OCI-LY3 (cell line): Measurements from ENCODE around the gene MEF2C.

Source experiments
- H2AFZ ChIP-seq: fragments of 200-600, 300-600 bp; shearing (Covaris generic); 2 replicates; pipeline ENCODE4 v1.6.0; 2014; ENCODE audit warnings: antibody characterized with exemption, low read depth, low read length
- H3K27ac ChIP-seq: fragments of 200-600, 300-600 bp; sonication (generic); 2 replicates; pipeline ENCODE4 v1.5.1; 2014; ENCODE audit warnings: mild to moderate bottlenecking, low read length, moderate library complexity, mixed read lengths
- H3K27me3 ChIP-seq: fragments of 200-600, 300-600 bp; sonication (generic); 2 replicates; pipeline ENCODE4 v1.6.1; 2014; ENCODE audit warnings: low read depth, low read length, mixed read lengths
- H3K36me3 ChIP-seq: fragments of 200-600, 300-600 bp; sonication (generic); replicated peaks from 2 replicates; pipeline ENCODE3; 2014; ENCODE audit warnings: low read depth, low read length, mixed read lengths
- H3K4me1 ChIP-seq: fragments of 300-600, 200-600 bp; sonication (generic); 2 replicates; pipeline ENCODE4 v1.6.1; 2014; ENCODE audit warnings: low read length, mixed read lengths
- H3K4me2 ChIP-seq: fragments of 200-600, 300-600 bp; sonication (generic); 2 replicates; pipeline ENCODE4 v1.6.1; 2014; ENCODE audit warnings: low read length, mixed read lengths
- H3K4me3 ChIP-seq: fragments of 300-600, 200-600 bp; sonication (generic); 2 replicates; pipeline ENCODE4 v1.5.1; 2014; ENCODE audit warnings: antibody characterized with exemption, mild to moderate bottlenecking, low read length, moderate library complexity
- H3K79me2 ChIP-seq: fragments of 300-600, 200-600 bp; shearing (Covaris generic); 2 replicates; pipeline ENCODE4 v1.6.1; 2014; ENCODE audit warnings: mild to moderate bottlenecking, low read length, mixed read lengths
- H3K9ac ChIP-seq: fragments of 300-600, 200-600 bp; shearing (Covaris generic); 2 replicates; pipeline ENCODE4 v1.6.0; 2014; ENCODE audit warnings: mild to moderate bottlenecking, low read length, moderate library complexity
- H3K9me3 ChIP-seq: fragments of 200-600, 300-600 bp; shearing (Covaris generic); 2 replicates; pipeline ENCODE4 v1.6.1; 2014; ENCODE audit warnings: low read length, mixed read lengths; ENCODE audit not compliant: insufficient read depth
- H4K20me1 ChIP-seq: fragments of 200-600, 300-600 bp; sonication (generic); 2 replicates; pipeline ENCODE4 v1.6.1; 2016; ENCODE audit warnings: low read length, mixed read lengths; ENCODE audit not compliant: insufficient read depth
- CTCF ChIP-seq: fragments of 200-600, 300-600 bp; sonication (generic); IDR thresholded peaks from 2 replicates; pipeline ENCODE4 v1.5.1; 2014; ENCODE audit warnings: antibody characterized with exemption, low read length, low read depth
- EZH2phosphoT487 ChIP-seq: fragments of 200-600 bp; shearing (Covaris generic); IDR thresholded peaks from 2 replicates; pipeline ENCODE4 v1.6.1; 2018; ENCODE audit warnings: antibody characterized with exemption, mixed run types, low read depth

MEF2C gene

GRCh38 chr5:88820581-88820980, 62.4 kb downstream of the MEF2C start:
- Histone ChIP-seq H3K79me2 (peaks cover 69% of the 10 kb centered on the region), H3K4me3 (no peak overlapping the region), H3K27me3 (no peaks in the 10 kb centered on the region), H2AFZ (no peak overlapping the region), H3K9me3 (no peaks in the 10 kb centered on the region), H3K4me1 (peaks cover 26% of the 10 kb centered on the region), H3K9ac (no peak overlapping the region), H3K4me2 (no peak overlapping the region), H3K27ac (no peak overlapping the region), H3K36me3 (peaks cover 38% of the 10 kb centered on the region), H4K20me1 (peaks cover 6% of the 10 kb centered on the region; the same call in 1 of the 2 replicates)
- TF ChIP-seq CTCF (no peak), EZH2phosphoT487 (no peak)

- peaks cover 15% of the 10 kb centered on the region for H3K4me1 ChIP-seq
- H3K9ac ChIP-seq, result no peak overlapping the region
- peaks cover 41% of the 10 kb centered on the region for H3K36me3 ChIP-seq
- H3K27ac ChIP-seq, result no peak overlapping the region
- TF ChIP-seq EZH2phosphoT487, result no peak
- TF ChIP-seq CTCF, result no peak
- no peaks in the 10 kb centered on the region for H3K27me3 ChIP-seq
- H2AFZ ChIP-seq, result no peak overlapping the region
- no peaks in the 10 kb centered on the region for H3K9me3 ChIP-seq
- H3K4me2 ChIP-seq, result no peak overlapping the region
- H3K4me3 ChIP-seq, result no peak overlapping the region
- H3K79me2 ChIP-seq, result peaks cover 65% of the 10 kb centered on the region
- H4K20me1 ChIP-seq, result peaks cover 6% of the 10 kb centered on the region; the same call in 1 of the 2 replicates
Measured at GRCh38 chr5:88819301-88819999, 63.5 kb downstream of the MEF2C start.

GRCh38 chr5:88818296-88818695, 64.7 kb downstream of the MEF2C start:
- Histone ChIP-seq H3K27me3 (no peaks in the 10 kb centered on the region), H3K36me3 (peaks cover 43% of the 10 kb centered on the region), H3K9ac (no peak overlapping the region), H3K4me2 (no peak overlapping the region), H2AFZ (no peak overlapping the region), H3K9me3 (no peaks in the 10 kb centered on the region), H3K79me2 (peaks cover 65% of the 10 kb centered on the region), H4K20me1 (peaks cover 6% of the 10 kb centered on the region; the same call in 1 of the 2 replicates), H3K4me1 (peaks cover 12% of the 10 kb centered on the region), H3K4me3 (no peak overlapping the region), H3K27ac (no peak overlapping the region)
- no peak for TF ChIP-seq CTCF
- TF ChIP-seq EZH2phosphoT487, result no peak

GRCh38 chr5:88816195-88816594, 66.8 kb downstream of the MEF2C start:
- Histone ChIP-seq H4K20me1 (peaks cover 6% of the 10 kb centered on the region; the same call in 1 of the 2 replicates), H3K4me2 (no peak overlapping the region), H3K9me3 (no peaks in the 10 kb centered on the region), H3K36me3 (peaks cover 27% of the 10 kb centered on the region), H3K79me2 (peaks cover 66% of the 10 kb centered on the region), H3K9ac (no peak overlapping the region), H2AFZ (no peak overlapping the region), H3K4me1 (peaks cover 12% of the 10 kb centered on the region), H3K4me3 (no peak overlapping the region), H3K27ac (no peak overlapping the region), H3K27me3 (no peaks in the 10 kb centered on the region)
- TF ChIP-seq EZH2phosphoT487, result no peak
- no peak for TF ChIP-seq CTCF
